HEK293 (cell line): Measurements from ENCODE around the gene MAP4K4.

Experiments
- CTCF ChIA-PET: fragments of 350-600 bp; formaldehyde crosslinking; extraction: SDS; loops from one replicate; lab custom pipeline; 2021; ENCODE audit warnings: antibody characterized with exemption; lab: Yijun Ruan, JAX
- POLR2A ChIA-PET: fragments of 300-600 bp; formaldehyde crosslinking; extraction: SDS; loops from one replicate; lab custom pipeline; 2020; ENCODE audit warnings: antibody characterized with exemption, inconsistent platforms; lab: Yijun Ruan, JAX
- H3K27ac ChIP-seq: fragments of 200-500 bp; sonication (Bioruptor generic); 2 replicates; pipeline ENCODE4 v1.5.1; 2014; ENCODE audit warnings: low read depth, low read length, control low read depth, inconsistent platforms; ENCODE audit errors: extremely low read depth
- H3K36me3 ChIP-seq, 2 experiments: fragments of 200-500 bp in 1 of 2; sonication (Bioruptor generic) in 1 of 2; 1 replicate in 1 of 2; 2 replicates in 1 of 2; pipeline ENCODE4 v1.5.1; 2014 to 2017; ENCODE audit warnings: inconsistent platforms in 2 of 2, low read length in 2 of 2; ENCODE audit not compliant: control insufficient read depth in 2 of 2, insufficient read depth in 1 of 2
- H3K4me1 ChIP-seq: fragments of 200-500 bp; sonication (Bioruptor generic); 2 replicates; pipeline ENCODE4 v1.5.1; 2014; ENCODE audit warnings: mild to moderate bottlenecking, low read length, inconsistent platforms; ENCODE audit not compliant: control insufficient read depth, insufficient read depth
- H3K4me3 ChIP-seq: 2 replicates; pipeline ENCODE4 v1.5.1; 2011; ENCODE audit warnings: low read depth, mild to moderate bottlenecking, control low read depth, low read length, moderate library complexity
- H3K9me3 ChIP-seq: fragments of 200-500 bp; sonication (Bioruptor generic); 2 replicates; pipeline ENCODE4 v1.5.1; 2014; ENCODE audit warnings: low read depth, low read length, inconsistent platforms; ENCODE audit not compliant: control insufficient read depth, insufficient read depth
- GLIS1 ChIP-seq: fragments of 450-650 bp; formaldehyde crosslinking; IDR thresholded peaks from 2 replicates; pipeline ENCODE4 v1.5.1; 2016; ENCODE audit warnings: missing biosample characterization, missing genetic modification characterization
- HOXA7 ChIP-seq: sonication (generic); formaldehyde crosslinking; IDR thresholded peaks from 2 replicates; pipeline ENCODE4 v1.8.1; 2022; ENCODE audit warnings: missing genetic modification reagents, borderline replicate concordance
- HOXC10 ChIP-seq: sonication (generic); formaldehyde crosslinking; IDR thresholded peaks from 2 replicates; pipeline ENCODE4 v1.8.1; 2023; ENCODE audit warnings: mild to moderate bottlenecking, missing genetic modification reagents
- ZBTB7A ChIP-seq: fragments of 450-650 bp; formaldehyde crosslinking; IDR thresholded peaks from 2 replicates; pipeline ENCODE4 v1.5.1; 2016; ENCODE audit warnings: low read depth, missing biosample characterization, missing genetic modification characterization
- ZFP37 ChIP-seq: fragments of 450-650 bp; formaldehyde crosslinking; IDR thresholded peaks from 2 replicates; pipeline ENCODE4 v1.5.1; 2016; ENCODE audit warnings: missing biosample characterization, missing genetic modification characterization
- ZNF175 ChIP-seq: fragments of 450-650 bp; formaldehyde crosslinking; IDR thresholded peaks from 2 replicates; pipeline ENCODE4 v1.5.1; 2016; ENCODE audit warnings: missing biosample characterization, missing genetic modification characterization
- ZNF214 ChIP-seq: fragments of 450-650 bp; formaldehyde crosslinking; IDR thresholded peaks from 2 replicates; pipeline ENCODE4 v1.5.1; 2017; ENCODE audit warnings: missing biosample characterization, mild to moderate bottlenecking, missing genetic modification characterization, borderline replicate concordance
- ZNF24 ChIP-seq: fragments of 450-650 bp; formaldehyde crosslinking; IDR thresholded peaks from 2 replicates; pipeline ENCODE4 v1.5.1; 2016; ENCODE audit warnings: missing biosample characterization, missing genetic modification characterization
- ZNF292 ChIP-seq: fragments of 450-650 bp; formaldehyde crosslinking; IDR thresholded peaks from 2 replicates; pipeline ENCODE4 v1.5.1; 2016; ENCODE audit warnings: low read depth, missing biosample characterization, missing genetic modification characterization, borderline replicate concordance
- ZNF416 ChIP-seq: fragments of 450-650 bp; formaldehyde crosslinking; IDR thresholded peaks from 2 replicates; pipeline ENCODE4 v1.5.1; 2016; ENCODE audit warnings: missing biosample characterization, missing genetic modification characterization
- TF ChIP-seq, protein P1 (sequence below): fragments of 450-650 bp; IDR thresholded peaks from 2 replicates; pipeline ENCODE4 v1.5.1; 2018; ENCODE audit warnings: missing biosample characterization, mild to moderate bottlenecking, missing genetic modification characterization
- TF ChIP-seq, protein P2 (sequence below): fragments of 450-650 bp; formaldehyde crosslinking; IDR thresholded peaks from 2 replicates; pipeline ENCODE4 v1.5.1; 2016; ENCODE audit warnings: missing biosample characterization, missing genetic modification characterization, borderline replicate concordance
- TF ChIP-seq, protein P3 (sequence below): fragments of 450-650 bp; IDR thresholded peaks from 2 replicates; pipeline ENCODE4 v1.5.1; 2018; ENCODE audit warnings: missing biosample characterization, missing genetic modification characterization
- TF ChIP-seq, protein P4 (sequence below): fragments of 450-650 bp; formaldehyde crosslinking; IDR thresholded peaks from 2 replicates; pipeline ENCODE4 v1.5.1; 2016; ENCODE audit warnings: missing biosample characterization, missing genetic modification characterization
- TF ChIP-seq, protein P5 (sequence below): fragments of 450-650 bp; formaldehyde crosslinking; IDR thresholded peaks from 2 replicates; pipeline ENCODE4 v1.5.1; 2017; ENCODE audit warnings: missing biosample characterization, mild to moderate bottlenecking, missing genetic modification characterization, moderate library complexity
- TF ChIP-seq, protein P6 (sequence below): fragments of 450-650 bp; formaldehyde crosslinking; IDR thresholded peaks from 2 replicates; pipeline ENCODE4 v1.5.1; 2016; ENCODE audit warnings: missing biosample characterization, missing genetic modification characterization
- TF ChIP-seq, protein P7 (sequence below): IDR thresholded peaks from 2 replicates; pipeline ENCODE4 v1.6.1; 2011; ENCODE audit warnings: mild to moderate bottlenecking, low read depth, low read length, borderline replicate concordance

The MAP4K4 gene

DNA sequence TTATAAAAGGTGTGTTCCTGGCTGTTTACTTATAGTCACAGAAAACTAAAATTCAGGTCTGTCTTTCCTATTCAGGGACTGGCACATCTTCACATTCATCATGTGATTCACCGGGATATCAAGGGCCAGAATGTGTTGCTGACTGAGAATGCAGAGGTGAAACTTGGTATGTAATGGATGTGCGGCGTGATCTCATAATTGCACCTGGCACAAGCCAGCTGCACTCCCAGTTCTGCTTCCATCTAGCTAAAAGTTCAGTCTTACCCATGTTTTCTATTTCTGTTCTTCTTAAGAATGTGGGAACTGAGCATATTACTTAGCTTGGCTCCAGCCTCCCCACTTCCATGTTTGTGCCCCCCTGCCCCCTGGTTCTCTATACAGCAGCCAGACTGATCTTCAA, 131.9 kb downstream of the MAP4K4 start:
- Histone ChIP-seq H3K4me3 (no peak overlapping the region), H3K9me3 (no peaks in the 10 kb centered on the region), H3K27ac (no peak overlapping the region), H3K36me3 (peaks cover 4 to 71% of the 10 kb centered on the region in 2 experiments; a peak in 2 of 3 replicates), H3K4me1 (no peaks in the 10 kb centered on the region)
- TF ChIP-seq, protein P1, sequence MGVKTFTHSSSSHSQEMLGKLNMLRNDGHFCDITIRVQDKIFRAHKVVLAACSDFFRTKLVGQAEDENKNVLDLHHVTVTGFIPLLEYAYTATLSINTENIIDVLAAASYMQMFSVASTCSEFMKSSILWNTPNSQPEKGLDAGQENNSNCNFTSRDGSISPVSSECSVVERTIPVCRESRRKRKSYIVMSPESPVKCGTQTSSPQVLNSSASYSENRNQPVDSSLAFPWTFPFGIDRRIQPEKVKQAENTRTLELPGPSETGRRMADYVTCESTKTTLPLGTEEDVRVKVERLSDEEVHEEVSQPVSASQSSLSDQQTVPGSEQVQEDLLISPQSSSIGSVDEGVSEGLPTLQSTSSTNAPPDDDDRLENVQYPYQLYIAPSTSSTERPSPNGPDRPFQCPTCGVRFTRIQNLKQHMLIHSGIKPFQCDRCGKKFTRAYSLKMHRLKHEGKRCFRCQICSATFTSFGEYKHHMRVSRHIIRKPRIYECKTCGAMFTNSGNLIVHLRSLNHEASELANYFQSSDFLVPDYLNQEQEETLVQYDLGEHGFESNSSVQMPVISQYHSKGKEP, result no peak
- TF ChIP-seq, protein P2, sequence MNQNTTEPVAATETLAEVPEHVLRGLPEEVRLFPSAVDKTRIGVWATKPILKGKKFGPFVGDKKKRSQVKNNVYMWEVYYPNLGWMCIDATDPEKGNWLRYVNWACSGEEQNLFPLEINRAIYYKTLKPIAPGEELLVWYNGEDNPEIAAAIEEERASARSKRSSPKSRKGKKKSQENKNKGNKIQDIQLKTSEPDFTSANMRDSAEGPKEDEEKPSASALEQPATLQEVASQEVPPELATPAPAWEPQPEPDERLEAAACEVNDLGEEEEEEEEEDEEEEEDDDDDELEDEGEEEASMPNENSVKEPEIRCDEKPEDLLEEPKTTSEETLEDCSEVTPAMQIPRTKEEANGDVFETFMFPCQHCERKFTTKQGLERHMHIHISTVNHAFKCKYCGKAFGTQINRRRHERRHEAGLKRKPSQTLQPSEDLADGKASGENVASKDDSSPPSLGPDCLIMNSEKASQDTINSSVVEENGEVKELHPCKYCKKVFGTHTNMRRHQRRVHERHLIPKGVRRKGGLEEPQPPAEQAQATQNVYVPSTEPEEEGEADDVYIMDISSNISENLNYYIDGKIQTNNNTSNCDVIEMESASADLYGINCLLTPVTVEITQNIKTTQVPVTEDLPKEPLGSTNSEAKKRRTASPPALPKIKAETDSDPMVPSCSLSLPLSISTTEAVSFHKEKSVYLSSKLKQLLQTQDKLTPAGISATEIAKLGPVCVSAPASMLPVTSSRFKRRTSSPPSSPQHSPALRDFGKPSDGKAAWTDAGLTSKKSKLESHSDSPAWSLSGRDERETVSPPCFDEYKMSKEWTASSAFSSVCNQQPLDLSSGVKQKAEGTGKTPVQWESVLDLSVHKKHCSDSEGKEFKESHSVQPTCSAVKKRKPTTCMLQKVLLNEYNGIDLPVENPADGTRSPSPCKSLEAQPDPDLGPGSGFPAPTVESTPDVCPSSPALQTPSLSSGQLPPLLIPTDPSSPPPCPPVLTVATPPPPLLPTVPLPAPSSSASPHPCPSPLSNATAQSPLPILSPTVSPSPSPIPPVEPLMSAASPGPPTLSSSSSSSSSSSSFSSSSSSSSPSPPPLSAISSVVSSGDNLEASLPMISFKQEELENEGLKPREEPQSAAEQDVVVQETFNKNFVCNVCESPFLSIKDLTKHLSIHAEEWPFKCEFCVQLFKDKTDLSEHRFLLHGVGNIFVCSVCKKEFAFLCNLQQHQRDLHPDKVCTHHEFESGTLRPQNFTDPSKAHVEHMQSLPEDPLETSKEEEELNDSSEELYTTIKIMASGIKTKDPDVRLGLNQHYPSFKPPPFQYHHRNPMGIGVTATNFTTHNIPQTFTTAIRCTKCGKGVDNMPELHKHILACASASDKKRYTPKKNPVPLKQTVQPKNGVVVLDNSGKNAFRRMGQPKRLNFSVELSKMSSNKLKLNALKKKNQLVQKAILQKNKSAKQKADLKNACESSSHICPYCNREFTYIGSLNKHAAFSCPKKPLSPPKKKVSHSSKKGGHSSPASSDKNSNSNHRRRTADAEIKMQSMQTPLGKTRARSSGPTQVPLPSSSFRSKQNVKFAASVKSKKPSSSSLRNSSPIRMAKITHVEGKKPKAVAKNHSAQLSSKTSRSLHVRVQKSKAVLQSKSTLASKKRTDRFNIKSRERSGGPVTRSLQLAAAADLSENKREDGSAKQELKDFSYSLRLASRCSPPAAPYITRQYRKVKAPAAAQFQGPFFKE (tag by site-specific recombination), result no peak
- TF ChIP-seq, protein P3, sequence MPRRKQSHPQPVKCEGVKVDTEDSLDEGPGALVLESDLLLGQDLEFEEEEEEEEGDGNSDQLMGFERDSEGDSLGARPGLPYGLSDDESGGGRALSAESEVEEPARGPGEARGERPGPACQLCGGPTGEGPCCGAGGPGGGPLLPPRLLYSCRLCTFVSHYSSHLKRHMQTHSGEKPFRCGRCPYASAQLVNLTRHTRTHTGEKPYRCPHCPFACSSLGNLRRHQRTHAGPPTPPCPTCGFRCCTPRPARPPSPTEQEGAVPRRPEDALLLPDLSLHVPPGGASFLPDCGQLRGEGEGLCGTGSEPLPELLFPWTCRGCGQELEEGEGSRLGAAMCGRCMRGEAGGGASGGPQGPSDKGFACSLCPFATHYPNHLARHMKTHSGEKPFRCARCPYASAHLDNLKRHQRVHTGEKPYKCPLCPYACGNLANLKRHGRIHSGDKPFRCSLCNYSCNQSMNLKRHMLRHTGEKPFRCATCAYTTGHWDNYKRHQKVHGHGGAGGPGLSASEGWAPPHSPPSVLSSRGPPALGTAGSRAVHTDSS (tag by site-specific recombination), result no peak
- TF ChIP-seq ZNF24 (tag by site-specific recombination), result no peak
- no peak for TF ChIP-seq ZNF292
- TF ChIP-seq, protein P4, sequence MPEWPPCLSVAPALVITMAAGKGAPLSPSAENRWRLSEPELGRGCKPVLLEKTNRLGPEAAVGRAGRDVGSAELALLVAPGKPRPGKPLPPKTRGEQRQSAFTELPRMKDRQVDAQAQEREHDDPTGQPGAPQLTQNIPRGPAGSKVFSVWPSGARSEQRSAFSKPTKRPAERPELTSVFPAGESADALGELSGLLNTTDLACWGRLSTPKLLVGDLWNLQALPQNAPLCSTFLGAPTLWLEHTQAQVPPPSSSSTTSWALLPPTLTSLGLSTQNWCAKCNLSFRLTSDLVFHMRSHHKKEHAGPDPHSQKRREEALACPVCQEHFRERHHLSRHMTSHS (tag by site-specific recombination), result no peak
- TF ChIP-seq ZBTB7A (tag by site-specific recombination), result no peak
- TF ChIP-seq, protein P5, sequence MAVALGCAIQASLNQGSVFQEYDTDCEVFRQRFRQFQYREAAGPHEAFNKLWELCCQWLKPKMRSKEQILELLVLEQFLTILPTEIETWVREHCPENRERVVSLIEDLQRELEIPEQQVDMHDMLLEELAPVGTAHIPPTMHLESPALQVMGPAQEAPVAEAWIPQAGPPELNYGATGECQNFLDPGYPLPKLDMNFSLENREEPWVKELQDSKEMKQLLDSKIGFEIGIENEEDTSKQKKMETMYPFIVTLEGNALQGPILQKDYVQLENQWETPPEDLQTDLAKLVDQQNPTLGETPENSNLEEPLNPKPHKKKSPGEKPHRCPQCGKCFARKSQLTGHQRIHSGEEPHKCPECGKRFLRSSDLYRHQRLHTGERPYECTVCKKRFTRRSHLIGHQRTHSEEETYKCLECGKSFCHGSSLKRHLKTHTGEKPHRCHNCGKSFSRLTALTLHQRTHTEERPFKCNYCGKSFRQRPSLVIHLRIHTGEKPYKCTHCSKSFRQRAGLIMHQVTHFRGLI (tag by site-specific recombination), result no peak
- no peak for TF ChIP-seq ZNF175 (tag by site-specific recombination)
- no peak for TF ChIP-seq GLIS1
- no peak for TF ChIP-seq HOXA7 (CRISPR knock-in tag)
- TF ChIP-seq HOXC10, result no peak
- TF ChIP-seq, protein P6, sequence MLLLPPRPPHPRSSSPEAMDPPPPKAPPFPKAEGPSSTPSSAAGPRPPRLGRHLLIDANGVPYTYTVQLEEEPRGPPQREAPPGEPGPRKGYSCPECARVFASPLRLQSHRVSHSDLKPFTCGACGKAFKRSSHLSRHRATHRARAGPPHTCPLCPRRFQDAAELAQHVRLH (tag by site-specific recombination), result no peak
- TF ChIP-seq, protein P7, sequence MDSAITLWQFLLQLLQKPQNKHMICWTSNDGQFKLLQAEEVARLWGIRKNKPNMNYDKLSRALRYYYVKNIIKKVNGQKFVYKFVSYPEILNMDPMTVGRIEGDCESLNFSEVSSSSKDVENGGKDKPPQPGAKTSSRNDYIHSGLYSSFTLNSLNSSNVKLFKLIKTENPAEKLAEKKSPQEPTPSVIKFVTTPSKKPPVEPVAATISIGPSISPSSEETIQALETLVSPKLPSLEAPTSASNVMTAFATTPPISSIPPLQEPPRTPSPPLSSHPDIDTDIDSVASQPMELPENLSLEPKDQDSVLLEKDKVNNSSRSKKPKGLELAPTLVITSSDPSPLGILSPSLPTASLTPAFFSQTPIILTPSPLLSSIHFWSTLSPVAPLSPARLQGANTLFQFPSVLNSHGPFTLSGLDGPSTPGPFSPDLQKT, result no peak
- TF ChIP-seq ZNF214 (tag by site-specific recombination), result no peak
- TF ChIP-seq ZNF416 (tag by site-specific recombination), result no peak
- TF ChIP-seq ZFP37 (tag by site-specific recombination), result no peak
- CTCF ChIA-PET, result interaction anchor here (1.0 to 5.5 kb wide), 2 partner anchors 11 to 58 kb away, joined by 5 to 21 read pairs; no protein-coding TSS in a partner anchor
- POLR2A ChIA-PET, result no interaction called here
